Endothelial cell (in vitro differentiated cells): ENCODE data around the gene SHLD3. TPM values are rescaled to one million over a fixed set of nuclear protein-coding genes. Genes with fewer than 3 reads are reported as not detected.
"Not testable (repeated sequence)": the region's sequence is repeated elsewhere in the genome, so short reads cannot be mapped to it uniquely, and the experiment has no call there.

ENCODE experiments used
- DNase-seq: peaks from one replicate; pipeline ENCODE4 v3.0.0; 2021; ENCODE audit warnings: low spot score
- H3K27ac Mint-ChIP-seq: one replicate; pipeline ENCODE4 v1.8.0; 2021; ENCODE audit warnings: mixed read lengths, inconsistent platforms; ENCODE audit not compliant: unreplicated experiment
- H3K27me3 Mint-ChIP-seq: one replicate; pipeline ENCODE4 v1.8.0; 2021; ENCODE audit warnings: mild to moderate bottlenecking, moderate library complexity, mixed read lengths, inconsistent platforms; ENCODE audit not compliant: unreplicated experiment
- H3K36me3 Mint-ChIP-seq: one replicate; pipeline ENCODE4 v1.8.0; 2021; ENCODE audit warnings: mild to moderate bottlenecking, low read depth, mixed read lengths, inconsistent platforms; ENCODE audit not compliant: unreplicated experiment
- H3K4me1 Mint-ChIP-seq: one replicate; pipeline ENCODE4 v1.8.0; 2021; ENCODE audit warnings: mild to moderate bottlenecking, mixed read lengths, inconsistent platforms; ENCODE audit not compliant: unreplicated experiment
- H3K4me3 Mint-ChIP-seq: one replicate; pipeline ENCODE4 v1.8.0; 2021; ENCODE audit warnings: mild to moderate bottlenecking, mixed read lengths, inconsistent platforms; ENCODE audit not compliant: unreplicated experiment
- H3K9me3 Mint-ChIP-seq: one replicate; pipeline ENCODE4 v1.8.0; 2021; ENCODE audit warnings: mixed read lengths, inconsistent platforms; ENCODE audit not compliant: unreplicated experiment
- CTCF ChIP-seq: fragments of 200-600 bp; sonication (generic); IDR thresholded peaks from one replicate; pipeline ENCODE4 v1.5.0; 2021; ENCODE audit warnings: antibody characterized with exemption; ENCODE audit not compliant: unreplicated experiment
- long read RNA-seq: library from polyadenylated mRNA; unstranded; transcript quantifications from one replicate; pipeline ENCODE4 v2.0.0, GENCODE V29; 2020; ENCODE audit not compliant: unreplicated experiment
- total RNA-seq: library from RNA; stranded (reverse); fragmentation: NEBNext Ultra II Directional; extraction: Animal tissue kit (Norgen Biotek cat#: 25700); gene quantifications from one replicate; pipeline ENCODE4 v1.2.1, GENCODE V29; 2021; ENCODE audit not compliant: unreplicated experiment

SHLD3 gene
- 2.8 TPM for total RNA-seq
- long read RNA-seq: 0 reads

GRCh38 chr5:65624571-65625555 lies at the start of gene SHLD3, which contains the start of gene TRAPPC13:
Gene SHLD3 (plus strand): TSS chr5:65625027. CDS start chr5:65629588, 4,561 bp downstream.
Gene TRAPPC13 (plus strand): TSS chr5:65625027. CDS start chr5:65625061, 34 bp downstream.
- Mint-ChIP-seq H3K36me3 (no peaks in the 10 kb centered on the region), H3K27ac (peak within 1 kb of the TSS; percentile 97), H3K4me3 (peak within 1 kb of the TSS; percentile 97), H3K4me1 (peaks cover 16% of the 10 kb centered on the region), H3K27me3 (peaks cover 5% of the 10 kb centered on the region), H3K9me3 (no peaks in the 10 kb centered on the region)
- TF ChIP-seq CTCF: no peak
- peak; percentile 66 for DNase-seq

- H3K27me3 Mint-ChIP-seq: no peaks in the 10 kb centered on the region
Observed at GRCh38 chr5:65577141-65577540, 47.7 kb upstream of the SHLD3 start.

GRCh38 chr5:65588694-65589093 lies 36.1 kb upstream of the SHLD3 start:
- Mint-ChIP-seq H3K4me3 (no peak overlapping the region), H3K27ac (no peak overlapping the region), H3K27me3 (no peaks in the 10 kb centered on the region), H3K9me3 (no peaks in the 10 kb centered on the region), H3K36me3 (peaks cover 24% of the 10 kb centered on the region), H3K4me1 (no peaks in the 10 kb centered on the region)
- TF ChIP-seq CTCF: no peak
- DNase-seq: no peak

More at GRCh38 chr5:65577141-65577540, 47.7 kb upstream of the SHLD3 start:
- no peak for DNase-seq
- no peak overlapping the region for H3K4me3 Mint-ChIP-seq
- H3K36me3 Mint-ChIP-seq: peaks cover 21% of the 10 kb centered on the region
- no peaks in the 10 kb centered on the region for H3K4me1 Mint-ChIP-seq
- H3K27ac Mint-ChIP-seq: no peak overlapping the region
- TF ChIP-seq CTCF: no peak
- H3K9me3 Mint-ChIP-seq: no peaks in the 10 kb centered on the region

DNA sequence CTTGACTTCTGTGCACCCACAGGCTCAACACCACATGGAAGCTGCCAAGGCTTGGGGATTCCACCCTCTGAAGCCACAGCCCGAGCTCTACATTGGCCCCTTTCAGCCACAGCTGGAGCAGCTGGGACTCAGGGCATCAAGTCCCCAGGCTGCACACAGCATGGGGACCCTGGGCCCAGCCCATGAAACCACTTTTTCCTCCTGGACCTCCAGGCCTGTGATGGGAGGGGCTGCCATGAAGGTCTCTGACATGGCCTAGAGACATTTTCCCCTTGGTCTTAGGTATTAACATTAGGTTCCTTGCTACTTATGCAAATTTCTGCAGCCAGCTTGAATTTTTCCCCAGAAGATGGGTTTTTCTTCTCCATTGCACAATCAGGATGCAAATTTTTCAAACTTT lies 23.1 kb upstream of the SHLD3 start:
- H3K9me3 Mint-ChIP-seq: peaks cover 16% of the 10 kb centered on the region
- H3K36me3 Mint-ChIP-seq: peaks cover 64% of the 10 kb centered on the region
- H3K4me3 Mint-ChIP-seq: peak overlapping the region; percentile 87
- not testable (repeated sequence) for H3K4me1 Mint-ChIP-seq, H3K27me3 Mint-ChIP-seq, DNase-seq, H3K27ac Mint-ChIP-seq

GRCh38 chr5:65611524-65611923 lies 13.3 kb upstream of the SHLD3 start:
- Mint-ChIP-seq H3K27me3 (no peaks in the 10 kb centered on the region), H3K9me3 (no peaks in the 10 kb centered on the region), H3K4me3 (no peak overlapping the region), H3K4me1 (no peaks in the 10 kb centered on the region), H3K27ac (no peak overlapping the region), H3K36me3 (peaks cover 21% of the 10 kb centered on the region)
- no peak for DNase-seq
- no peak for TF ChIP-seq CTCF
